Measurements from ENCODE around the gene CFD. TPM values are rescaled to one million over a fixed set of nuclear protein-coding genes. Genes with fewer than 3 reads are reported as not detected.

Gene CFD
- total and polyA plus RNA-seq, 4 donors, result 90.8 to 227 (median 141) TPM

GRCh38 chr19:904545-904944, 45.1 kb downstream of the CFD start:
- Histone ChIP-seq H3K27me3 (ENCODE audit: control insufficient read depth in 3 of 3, insufficient read depth in 3 of 3, low read length in 2 of 3) (no peaks in the 10 kb centered on the region), H3K4me3 (no peak overlapping the region), H3K9ac (ENCODE audit: insufficient read depth in 1 of 2, low read length in 2 of 2) (no peak overlapping the region), H3K27ac (ENCODE audit: low read depth in 1 of 2, low read length in 1 of 2) (no peak overlapping the region), H3K36me3 (ENCODE audit: control insufficient read depth in 4 of 4, insufficient read depth in 4 of 4, low read length in 4 of 4) (peaks cover 0 to 13% (median 0%) of the 10 kb centered on the region in 4 donors), H3K4me1 (ENCODE audit: control insufficient read depth in 5 of 5, insufficient read depth in 5 of 5, low read length in 5 of 5) (peaks cover 0 to 5% (median 0%) of the 10 kb centered on the region in 5 donors), H3K9me3 (ENCODE audit: control insufficient read depth in 4 of 4, insufficient read depth in 3 of 4, low read length in 3 of 4) (no peaks in the 10 kb centered on the region)
- WGBS, 2 donors, result 90 to 93% methylated on average over 8 of the region's 8 CpGs
- ATAC-seq (ENCODE audit: insufficient read depth, low FRiP score) (no peak), DNase-seq (no peak)
- no peak for TF ChIP-seq CTCF (IDR thresholded peaks at IDR 0.05; ENCODE audit: control extremely low read depth, extremely low read depth)

DNA sequence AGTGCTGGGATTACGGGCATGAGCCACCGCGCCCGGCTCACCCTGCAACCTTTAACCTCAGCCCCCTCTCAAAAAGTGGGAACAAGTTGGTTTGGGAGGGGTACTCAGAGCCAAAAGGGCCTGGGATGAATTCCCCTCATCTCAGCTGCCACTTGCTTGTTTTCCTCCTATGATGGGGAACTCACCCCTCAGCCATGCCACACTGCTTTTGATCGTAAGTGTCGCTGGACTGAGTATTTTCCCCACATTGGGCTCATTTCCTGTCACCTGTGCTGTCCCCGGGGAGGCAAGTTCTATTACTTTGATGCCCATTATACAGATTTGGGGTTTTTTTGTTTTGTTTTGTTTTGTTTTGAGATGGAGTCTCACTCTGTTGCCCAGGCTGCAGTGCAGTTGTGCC, 47.0 kb downstream of the CFD start:
- peaks cover 0 to 5% (median 0%) of the 10 kb centered on the region in 5 donors for H3K4me1 ChIP-seq (ENCODE audit: control insufficient read depth in 5 of 5, insufficient read depth in 5 of 5, low read length in 5 of 5)
- no peaks in the 10 kb centered on the region for H3K9me3 ChIP-seq (ENCODE audit: control insufficient read depth in 4 of 4, insufficient read depth in 3 of 4, low read length in 3 of 4)
- H3K4me3 ChIP-seq, result no peak overlapping the region
- H3K27me3 ChIP-seq (ENCODE audit: control insufficient read depth in 3 of 3, insufficient read depth in 3 of 3, low read length in 2 of 3), result no peaks in the 10 kb centered on the region
- peaks cover 0 to 8% (median 0%) of the 10 kb centered on the region in 4 donors for H3K36me3 ChIP-seq (ENCODE audit: control insufficient read depth in 4 of 4, insufficient read depth in 4 of 4, low read length in 4 of 4)
- ATAC-seq (ENCODE audit: insufficient read depth, low FRiP score) (no peak), DNase-seq (no peak)
- H3K27ac ChIP-seq (ENCODE audit: low read depth in 1 of 2, low read length in 1 of 2), result no peak overlapping the region
- TF ChIP-seq CTCF (IDR thresholded peaks at IDR 0.05; ENCODE audit: control extremely low read depth, extremely low read depth), result no peak
- 93 to 94% methylated on average over 7 of the region's 7 CpGs for WGBS, 2 donors
- H3K9ac ChIP-seq (ENCODE audit: insufficient read depth in 1 of 2, low read length in 2 of 2), result no peak overlapping the region

GRCh38 chr19:907183-907853, 47.9 kb downstream of the CFD start:
- Histone ChIP-seq H3K4me3 (no peak overlapping the region), H3K27ac (ENCODE audit: low read depth in 1 of 2, low read length in 1 of 2) (peak overlapping the region in 1 of 2 donors; percentile 8), H3K9me3 (ENCODE audit: control insufficient read depth in 4 of 4, insufficient read depth in 3 of 4, low read length in 3 of 4) (no peaks in the 10 kb centered on the region), H3K4me1 (ENCODE audit: control insufficient read depth in 5 of 5, insufficient read depth in 5 of 5, low read length in 5 of 5) (peaks cover 0 to 5% (median 0%) of the 10 kb centered on the region in 5 donors), H3K9ac (ENCODE audit: insufficient read depth in 1 of 2, low read length in 2 of 2) (no peak overlapping the region), H3K27me3 (ENCODE audit: control insufficient read depth in 3 of 3, insufficient read depth in 3 of 3, low read length in 2 of 3) (no peaks in the 10 kb centered on the region), H3K36me3 (ENCODE audit: control insufficient read depth in 4 of 4, insufficient read depth in 4 of 4, low read length in 4 of 4) (peaks cover 0 to 5% (median 0%) of the 10 kb centered on the region in 4 donors)
- TF ChIP-seq CTCF (IDR thresholded peaks at IDR 0.05; ENCODE audit: control extremely low read depth, extremely low read depth), result no peak
- WGBS, 2 donors, result 53 to 66% methylated on average over 14 of the region's 14 CpGs
- no peak for ATAC-seq (ENCODE audit: insufficient read depth, low FRiP score)
- DNase-seq, result no peak
